CD14-positive monocyte (primary cell): ENCODE data around the gene HDHD5. TPM values are rescaled to one million over a fixed set of nuclear protein-coding genes. Genes with fewer than 3 reads are reported as not detected.

Experiments
- DNase-seq, 3 donors: peaks; one replicate each; pipeline ENCODE4 v3.0.0-alpha.2; 2011 to 2022
- H2AFZ ChIP-seq: 2 replicates; pipeline ENCODE4 v1.6.0; 2012; ENCODE audit warnings: mild to moderate bottlenecking, low read depth, low read length, inconsistent platforms; ENCODE audit not compliant: insufficient read depth, poor library complexity, severe bottlenecking
- H3K27ac ChIP-seq, 2 donors: 1 replicate in 1 of 2; 2 replicates in 1 of 2; pipeline ENCODE4 v1.5.1; 2012 to 2013; ENCODE audit warnings: low read length in 2 of 2, control low read depth in 1 of 2, inconsistent platforms in 1 of 2, low read depth in 1 of 2, mild to moderate bottlenecking in 1 of 2
- H3K27me3 ChIP-seq, 2 donors: one replicate each; pipeline versions ENCODE4 v1.6.0 to v1.6.1; 2011 to 2013; ENCODE audit warnings: low read length in 2 of 2; ENCODE audit not compliant: control insufficient read depth in 2 of 2, insufficient read depth in 2 of 2
- H3K36me3 ChIP-seq, 2 donors: replicated peaks in 1 of 2; 1 replicate in 1 of 2; 2 replicates in 1 of 2; pipeline versions ENCODE4 v1.5.1 to v1.6.1; 2012 to 2013; ENCODE audit warnings: low read length in 2 of 2, control low read depth in 1 of 2, inconsistent platforms in 1 of 2, mild to moderate bottlenecking in 1 of 2; ENCODE audit not compliant: insufficient read depth in 2 of 2, control insufficient read depth in 1 of 2
- H3K4me1 ChIP-seq, 2 donors: 1 replicate in 1 of 2; 2 replicates in 1 of 2; pipeline versions ENCODE4 v1.5.1 to v1.6.1; 2012 to 2013; ENCODE audit warnings: low read length in 2 of 2, control low read depth in 1 of 2, inconsistent platforms in 1 of 2, mild to moderate bottlenecking in 1 of 2, moderate library complexity in 1 of 2; ENCODE audit not compliant: insufficient read depth in 2 of 2, control insufficient read depth in 1 of 2
- H3K4me2 ChIP-seq: replicated peaks from 2 replicates; pipeline ENCODE3; 2012; ENCODE audit warnings: low read length, moderate library complexity, mild to moderate bottlenecking; ENCODE audit not compliant: poor library complexity, severe bottlenecking; ENCODE audit errors: extremely low read depth
- H3K4me3 ChIP-seq, 3 experiments: fragments of 200-600 bp in 1 of 3; sonication (generic) in 1 of 3; replicated peaks in 1 of 3; 1 replicate in 2 of 3; 2 replicates in 1 of 3; pipeline ENCODE4 v1.5.1; 2011 to 2013; ENCODE audit warnings: low read length in 3 of 3, mild to moderate bottlenecking in 3 of 3, control low read depth in 2 of 3, low read depth in 2 of 3, inconsistent platforms in 1 of 3, moderate library complexity in 1 of 3
- H3K79me2 ChIP-seq: 2 replicates; pipeline ENCODE4 v1.6.0; 2012; ENCODE audit warnings: mild to moderate bottlenecking, control low read depth, inconsistent platforms, low read length, moderate library complexity; ENCODE audit not compliant: insufficient read depth
- H3K9ac ChIP-seq: 2 replicates; pipeline ENCODE4 v1.6.0; 2017; ENCODE audit warnings: low read length, mild to moderate bottlenecking; ENCODE audit not compliant: insufficient read depth, poor library complexity, severe bottlenecking
- H3K9me3 ChIP-seq, 2 donors: replicated peaks in 1 of 2; 1 replicate in 1 of 2; 2 replicates in 1 of 2; pipeline versions ENCODE4 v1.5.1 to v1.6.1; 2012 to 2013; ENCODE audit warnings: low read length in 2 of 2, control low read depth in 1 of 2; ENCODE audit not compliant: control insufficient read depth in 1 of 2, insufficient read depth in 1 of 2
- H4K20me1 ChIP-seq: 2 replicates; pipeline ENCODE4 v1.6.0; 2012; ENCODE audit warnings: mild to moderate bottlenecking, low read length, control low read depth, moderate library complexity; ENCODE audit not compliant: insufficient read depth
- H3K27ac Mint-ChIP-seq, 7 donors: one replicate each; pipeline ENCODE4 v1.8.0; 2020; ENCODE audit warnings: mild to moderate bottlenecking in 7 of 7, mixed read lengths in 7 of 7, moderate library complexity in 6 of 7, inconsistent platforms in 2 of 7
- H3K27me3 Mint-ChIP-seq, 3 donors: one replicate each; pipeline ENCODE4 v1.8.0; 2021 to 2022; ENCODE audit warnings: low read depth in 3 of 3, mild to moderate bottlenecking in 3 of 3, mixed read lengths in 3 of 3, moderate library complexity in 3 of 3, inconsistent platforms in 1 of 3
- H3K36me3 Mint-ChIP-seq, 2 donors: one replicate each; pipeline ENCODE4 v1.8.0; 2020; ENCODE audit warnings: mixed read lengths in 2 of 2, inconsistent platforms in 1 of 2, mild to moderate bottlenecking in 1 of 2
- H3K4me1 Mint-ChIP-seq: one replicate; pipeline ENCODE4 v1.8.0; 2020; ENCODE audit warnings: mild to moderate bottlenecking, mixed read lengths
- H3K4me3 Mint-ChIP-seq, 2 donors: one replicate each; pipeline ENCODE4 v1.8.0; 2020; ENCODE audit warnings: mild to moderate bottlenecking in 2 of 2, mixed read lengths in 2 of 2, moderate library complexity in 1 of 2
- H3K9me3 Mint-ChIP-seq, 7 donors: one replicate each; pipeline ENCODE4 v1.8.0; 2020 to 2022; ENCODE audit warnings: mixed read lengths in 7 of 7, mild to moderate bottlenecking in 6 of 7, moderate library complexity in 6 of 7, inconsistent platforms in 2 of 7
- WGBS: methylation state at CpG from one replicate; pipeline ENCODE4 v1.1.5; 2013; ENCODE audit warnings: missing lambda C conversion rate; ENCODE audit not compliant: insufficient coverage; 5-methylcytosine and 5-hydroxymethylcytosine counted together
- intact Hi-C, 2 donors: fragments of 100-400 bp; cut with micrococcal nuclease; formaldehyde crosslinking; loops; one replicate each; pipeline versions ENCODE4 v1.15.0 to v1.15.1; 2023
- polyA plus RNA-seq, 3 donors: library from polyadenylated mRNA; depleted of rRNA in 1 of 3; unstranded in 2 of 3; stranded (reverse) in 1 of 3; fragments of 300-500 nt in 2 of 3; fragments of >200 nt in 1 of 3; fragmentation: Illumina TruSeq in 2 of 3; gene quantifications; 1 replicate in 2 of 3; 2 replicates in 1 of 3; pipeline ENCODE4 v1.2.3, GENCODE V29; 2012 to 2021
- TF ChIP-seq, protein P1 (sequence below): fragments of 200-600 bp; IDR thresholded peaks from one replicate; pipeline ENCODE4 v1.8.0; 2022; ENCODE audit warnings: antibody characterized with exemption, mild to moderate bottlenecking

Gene HDHD5
- polyA plus RNA-seq, 3 donors, result 75.9 to 119 (median 79.9) TPM

DNA sequence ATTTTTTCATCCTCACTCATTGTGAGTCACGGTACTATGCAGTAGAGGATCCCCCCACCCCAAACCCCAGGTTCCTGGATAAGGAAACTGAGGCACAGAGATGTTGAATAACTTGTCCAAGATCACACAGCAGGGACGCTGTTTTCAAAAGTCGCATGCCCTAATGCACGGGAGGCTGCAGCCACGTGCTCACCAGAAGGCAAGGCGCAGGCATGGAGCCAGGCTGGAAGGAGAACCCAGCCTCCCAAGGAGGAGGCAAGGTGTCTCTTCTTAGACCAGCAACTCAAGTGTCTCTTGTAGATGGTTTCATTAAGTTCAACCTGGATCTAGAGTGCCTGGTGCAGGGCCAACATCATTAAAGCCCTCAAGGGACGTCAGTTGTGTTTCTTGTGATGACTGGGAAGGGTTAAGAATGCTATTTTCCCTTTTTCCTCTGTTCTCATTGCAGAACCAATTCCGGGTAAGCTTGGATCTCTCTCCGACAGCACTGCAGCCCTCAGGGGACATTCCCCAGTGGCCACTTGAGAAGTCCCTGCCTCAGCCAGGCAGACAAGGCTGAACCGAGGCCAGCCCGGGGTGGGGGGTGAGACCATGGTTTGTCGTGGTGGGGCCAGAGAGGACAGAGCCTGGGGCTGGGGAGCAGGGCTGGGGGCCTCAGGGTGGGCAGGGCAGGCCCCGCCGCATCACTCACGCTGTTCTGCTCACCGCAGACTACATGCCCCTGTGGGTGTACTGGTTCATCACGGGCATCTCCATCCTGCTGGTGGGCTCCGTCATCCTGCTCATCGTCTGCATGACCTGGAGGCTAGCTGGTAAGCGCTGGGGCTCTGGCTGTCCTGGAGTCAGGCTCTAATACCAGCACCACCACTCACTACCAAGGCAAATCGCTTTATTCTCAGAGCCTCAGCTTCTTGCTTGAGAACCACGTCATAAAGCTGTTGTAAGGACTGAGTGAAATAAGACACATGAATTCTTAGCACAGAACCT lies 53.6 kb downstream of the HDHD5 start:
- Histone ChIP-seq H3K4me3 (peak overlapping the region in 1 of 3 experiments; percentile 65), H3K79me2 (peaks cover 81% of the 10 kb centered on the region), H3K36me3 (peaks cover 86 to 92% of the 10 kb centered on the region in 2 donors), H3K4me2 (peak overlapping the region; percentile 79), H2AFZ (no peak overlapping the region), H3K9ac (no peak overlapping the region), H3K27me3 (no peaks in the 10 kb centered on the region), H3K9me3 (no peaks in the 10 kb centered on the region), H3K27ac (peak overlapping the region; percentile 75 to 85), H3K4me1 (peaks cover 99 to 100% of the 10 kb centered on the region in 2 donors), H4K20me1 (peaks cover 80% of the 10 kb centered on the region)
- peak overlapping the region; percentile 72 to 83 for H3K4me3 Mint-ChIP-seq
- peaks cover 0 to 2% (median 0%) of the 10 kb centered on the region in 3 donors for H3K27me3 Mint-ChIP-seq
- DNase-seq, result peak in 1 of 3 donors; percentile 3
- intact Hi-C loops, result loop anchor here (1.0 to 10.0 kb wide), 6 partner anchors 10 to 669 kb away; partner anchors contain the start of genes HDHD5 (in 2 of the 2), BID (in 1 of the 2) and TMEM121B (in 1 of the 2)
- peaks cover 85% of the 10 kb centered on the region for H3K4me1 Mint-ChIP-seq
- peaks cover 0 to 2% (median 0%) of the 10 kb centered on the region in 7 donors for H3K9me3 Mint-ChIP-seq
- 81% methylated on average over 17 of the region's 22 CpGs for WGBS
- TF ChIP-seq, protein P1, sequence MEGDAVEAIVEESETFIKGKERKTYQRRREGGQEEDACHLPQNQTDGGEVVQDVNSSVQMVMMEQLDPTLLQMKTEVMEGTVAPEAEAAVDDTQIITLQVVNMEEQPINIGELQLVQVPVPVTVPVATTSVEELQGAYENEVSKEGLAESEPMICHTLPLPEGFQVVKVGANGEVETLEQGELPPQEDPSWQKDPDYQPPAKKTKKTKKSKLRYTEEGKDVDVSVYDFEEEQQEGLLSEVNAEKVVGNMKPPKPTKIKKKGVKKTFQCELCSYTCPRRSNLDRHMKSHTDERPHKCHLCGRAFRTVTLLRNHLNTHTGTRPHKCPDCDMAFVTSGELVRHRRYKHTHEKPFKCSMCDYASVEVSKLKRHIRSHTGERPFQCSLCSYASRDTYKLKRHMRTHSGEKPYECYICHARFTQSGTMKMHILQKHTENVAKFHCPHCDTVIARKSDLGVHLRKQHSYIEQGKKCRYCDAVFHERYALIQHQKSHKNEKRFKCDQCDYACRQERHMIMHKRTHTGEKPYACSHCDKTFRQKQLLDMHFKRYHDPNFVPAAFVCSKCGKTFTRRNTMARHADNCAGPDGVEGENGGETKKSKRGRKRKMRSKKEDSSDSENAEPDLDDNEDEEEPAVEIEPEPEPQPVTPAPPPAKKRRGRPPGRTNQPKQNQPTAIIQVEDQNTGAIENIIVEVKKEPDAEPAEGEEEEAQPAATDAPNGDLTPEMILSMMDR, result no peak
- peak overlapping the region; percentile 93 to 98 (median 96) for H3K27ac Mint-ChIP-seq
- peaks cover 70 to 90% of the 10 kb centered on the region in 2 donors for H3K36me3 Mint-ChIP-seq

DNA sequence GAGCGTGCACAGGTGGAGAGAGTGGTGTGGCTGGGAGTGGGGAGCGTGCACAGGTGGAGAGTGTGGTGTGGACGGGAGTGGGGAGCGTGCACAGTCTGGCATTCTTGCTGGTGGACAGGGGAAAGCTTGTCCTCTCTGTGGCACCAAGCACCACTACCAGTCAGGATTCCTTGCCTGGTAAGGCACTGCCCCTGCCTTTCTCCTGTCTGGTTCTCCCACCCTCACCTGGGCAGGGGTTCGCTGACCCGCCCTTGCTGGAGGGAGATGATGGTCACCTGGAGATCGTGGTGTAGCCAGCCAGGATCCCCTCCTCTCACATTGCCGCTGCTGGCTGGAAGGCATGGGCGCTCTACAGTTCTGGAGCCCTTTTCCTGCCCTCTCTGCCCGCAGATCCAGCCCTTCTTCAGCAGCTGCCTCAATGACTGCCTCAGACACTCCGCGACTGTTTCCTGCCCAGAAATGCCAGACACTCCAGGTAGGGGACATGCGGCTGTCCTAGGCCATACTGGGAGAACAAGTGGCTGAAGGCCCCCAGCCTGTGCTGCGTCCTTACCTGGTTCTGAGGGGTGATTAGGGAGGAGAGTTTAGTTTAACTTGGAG lies 54.6 kb downstream of the HDHD5 start:
- peak overlapping the region; percentile 75 to 85 for H3K27ac ChIP-seq
- Mint-ChIP-seq H3K27ac (peak overlapping the region; percentile 81 to 97 (median 93)), H3K36me3 (peaks cover 73 to 90% of the 10 kb centered on the region in 2 donors), H3K9me3 (peaks cover 0 to 2% (median 0%) of the 10 kb centered on the region in 7 donors), H3K4me3 (no peak overlapping the region), H3K27me3 (peaks cover 0 to 2% (median 0%) of the 10 kb centered on the region in 3 donors), H3K4me1 (peaks cover 85% of the 10 kb centered on the region)
- WGBS, result 79% methylated on average over 7 of the region's 14 CpGs
- no peak overlapping the region for H2AFZ ChIP-seq
- TF ChIP-seq, protein P1, result no peak
- peak overlapping the region; percentile 12 for H3K4me2 ChIP-seq
- H3K9ac ChIP-seq, result no peak overlapping the region
- no peaks in the 10 kb centered on the region for H3K9me3 ChIP-seq
- peaks cover 99 to 100% of the 10 kb centered on the region in 2 donors for H3K4me1 ChIP-seq
- peaks cover 87 to 92% of the 10 kb centered on the region in 2 donors for H3K36me3 ChIP-seq
- peaks cover 81% of the 10 kb centered on the region for H3K79me2 ChIP-seq
- no peak for DNase-seq
- intact Hi-C loops, result loop anchor here (10.0 kb wide), 2 partner anchors 140 to 670 kb away; partner anchors contain the start of gene BID (in 1 of the 2)
- no peaks in the 10 kb centered on the region for H3K27me3 ChIP-seq
- H3K4me3 ChIP-seq, result peak overlapping the region in 1 of 3 experiments; percentile 65
- peaks cover 77% of the 10 kb centered on the region for H4K20me1 ChIP-seq
